MM.1S (cell line): ENCODE measurements around the gene KLF15.

Experiments
- EZH2phosphoT487 ChIP-seq: fragments of 300-600 bp; sonication (generic); IDR thresholded peaks from 2 replicates; pipeline ENCODE4 v1.6.1; 2018; ENCODE audit warnings: antibody characterized with exemption, low read length
- TF ChIP-seq, protein P1 (sequence below): fragments of 300-600 bp; sonication (generic); IDR thresholded peaks from 2 replicates; pipeline ENCODE4 v1.5.1; 2016; ENCODE audit warnings: antibody characterized with exemption, low read length, mixed read lengths

DNA sequence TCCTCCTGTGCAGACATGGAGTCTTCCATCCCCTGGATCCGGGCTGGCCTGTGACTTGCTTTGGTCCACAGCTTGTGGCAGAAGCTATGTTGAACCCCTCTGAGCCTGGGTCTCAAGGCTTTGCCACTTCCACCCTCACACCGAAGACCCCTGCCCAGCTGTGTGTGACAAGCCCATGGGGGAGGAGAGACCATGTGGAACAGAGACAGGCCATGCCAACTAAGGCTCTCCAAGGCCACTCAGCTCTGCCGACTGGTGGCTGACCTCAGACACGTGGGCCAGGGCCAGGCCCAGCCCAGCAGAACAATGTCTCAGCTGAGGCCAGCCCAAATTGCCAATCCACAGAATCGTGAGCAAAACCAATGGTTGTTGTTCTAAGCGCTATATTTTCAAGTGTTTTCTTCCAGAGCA lies 21.1 kb upstream of the KLF15 start:
- TF ChIP-seq, protein P1, sequence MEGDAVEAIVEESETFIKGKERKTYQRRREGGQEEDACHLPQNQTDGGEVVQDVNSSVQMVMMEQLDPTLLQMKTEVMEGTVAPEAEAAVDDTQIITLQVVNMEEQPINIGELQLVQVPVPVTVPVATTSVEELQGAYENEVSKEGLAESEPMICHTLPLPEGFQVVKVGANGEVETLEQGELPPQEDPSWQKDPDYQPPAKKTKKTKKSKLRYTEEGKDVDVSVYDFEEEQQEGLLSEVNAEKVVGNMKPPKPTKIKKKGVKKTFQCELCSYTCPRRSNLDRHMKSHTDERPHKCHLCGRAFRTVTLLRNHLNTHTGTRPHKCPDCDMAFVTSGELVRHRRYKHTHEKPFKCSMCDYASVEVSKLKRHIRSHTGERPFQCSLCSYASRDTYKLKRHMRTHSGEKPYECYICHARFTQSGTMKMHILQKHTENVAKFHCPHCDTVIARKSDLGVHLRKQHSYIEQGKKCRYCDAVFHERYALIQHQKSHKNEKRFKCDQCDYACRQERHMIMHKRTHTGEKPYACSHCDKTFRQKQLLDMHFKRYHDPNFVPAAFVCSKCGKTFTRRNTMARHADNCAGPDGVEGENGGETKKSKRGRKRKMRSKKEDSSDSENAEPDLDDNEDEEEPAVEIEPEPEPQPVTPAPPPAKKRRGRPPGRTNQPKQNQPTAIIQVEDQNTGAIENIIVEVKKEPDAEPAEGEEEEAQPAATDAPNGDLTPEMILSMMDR, result no peak
- no peak for TF ChIP-seq EZH2phosphoT487
